ENCODE data around the gene ATG14. TPM values are rescaled to one million over a fixed set of nuclear protein-coding genes. Genes with fewer than 3 reads are reported as not detected.

ATG14 gene
- total RNA-seq, 1 experiment from 2014 or later, result 8.3 TPM

- H3K4me3 ChIP-seq, result no peak overlapping the region
- no peaks in the 10 kb centered on the region for H3K9me3 ChIP-seq (replicated peaks)
- peaks cover 20% of the 10 kb centered on the region for H3K36me3 ChIP-seq
- peak overlapping the region; percentile 22 for H3K27ac ChIP-seq
- H3K4me1 ChIP-seq (replicated peaks), result peaks cover 13% of the 10 kb centered on the region
- no peaks in the 10 kb centered on the region for H3K27me3 ChIP-seq (replicated peaks)
- DNase-seq (ENCODE audit: low read depth in 1 of 2, low spot score in 2 of 2), result peak in 1 of 2 experiments; percentile 27
Observed at GRCh38 chr14:55373784-55374705, 37.6 kb downstream of the ATG14 start.

DNA sequence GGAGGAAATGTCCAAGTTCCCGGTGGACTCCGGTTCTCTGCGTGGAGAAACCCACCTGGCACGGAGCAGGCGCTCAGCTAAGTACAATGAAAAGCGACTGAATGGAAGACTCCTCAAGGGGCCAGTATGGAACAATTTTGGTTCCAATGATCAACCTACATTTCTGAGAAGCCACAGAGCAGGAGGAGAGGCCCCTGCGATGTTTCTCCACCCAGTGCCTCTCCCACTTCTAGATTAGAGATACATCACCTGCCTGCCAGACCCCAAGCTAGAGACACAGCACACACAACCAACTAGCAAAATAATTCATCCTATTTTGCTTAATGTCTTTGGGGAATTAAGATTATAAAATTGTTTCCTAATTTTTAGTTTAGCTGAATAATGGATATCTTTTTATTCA is 38.8 kb downstream of the ATG14 start:
- H3K27me3 ChIP-seq (replicated peaks), result no peaks in the 10 kb centered on the region
- H3K36me3 ChIP-seq, result peaks cover 28% of the 10 kb centered on the region

GRCh38 chr14:55372423-55372822 is 39.2 kb downstream of the ATG14 start:
- Histone ChIP-seq H3K4me1 (replicated peaks) (peaks cover 27% of the 10 kb centered on the region), H3K27me3 (replicated peaks) (no peaks in the 10 kb centered on the region), H3K27ac (no peak overlapping the region), H3K9me3 (replicated peaks) (no peaks in the 10 kb centered on the region), H3K4me3 (no peak overlapping the region), H3K36me3 (peaks cover 28% of the 10 kb centered on the region)
- no peak for DNase-seq (ENCODE audit: low read depth in 1 of 2, low spot score in 2 of 2)

More for the DNA sequence above, 38.8 kb downstream of the ATG14 start:
- Histone ChIP-seq H3K4me1 (replicated peaks) (peaks cover 23% of the 10 kb centered on the region), H3K27ac (no peak overlapping the region), H3K9me3 (replicated peaks) (no peaks in the 10 kb centered on the region), H3K4me3 (no peak overlapping the region)
- no peak for DNase-seq (ENCODE audit: low read depth in 1 of 2, low spot score in 2 of 2)

GRCh38 chr14:55370883-55371455 is 40.7 kb downstream of the ATG14 start:
- Histone ChIP-seq H3K4me1 (replicated peaks) (peaks cover 42% of the 10 kb centered on the region), H3K27ac (no peak overlapping the region), H3K36me3 (peaks cover 20% of the 10 kb centered on the region), H3K27me3 (replicated peaks) (no peaks in the 10 kb centered on the region), H3K9me3 (replicated peaks) (no peaks in the 10 kb centered on the region), H3K4me3 (no peak overlapping the region)
- DNase-seq (ENCODE audit: low read depth in 1 of 2, low spot score in 2 of 2), result no peak

- peaks cover 11% of the 10 kb centered on the region for H3K36me3 ChIP-seq
- H3K9me3 ChIP-seq (replicated peaks), result no peaks in the 10 kb centered on the region
- H3K4me3 ChIP-seq, result no peak overlapping the region
- peaks cover 37% of the 10 kb centered on the region for H3K4me1 ChIP-seq (replicated peaks)
- H3K27me3 ChIP-seq (replicated peaks), result no peaks in the 10 kb centered on the region
- peak overlapping the region; percentile 48 for H3K27ac ChIP-seq
- DNase-seq (ENCODE audit: low read depth in 1 of 2, low spot score in 2 of 2), result peak in 1 of 2 experiments; percentile 45
Observed at GRCh38 chr14:55366271-55366670, 45.4 kb downstream of the ATG14 start.

- DNase-seq (ENCODE audit: low read depth in 1 of 2, low spot score in 2 of 2), result no peak
- no peaks in the 10 kb centered on the region for H3K9me3 ChIP-seq (replicated peaks)
- no peak overlapping the region for H3K4me3 ChIP-seq
- no peaks in the 10 kb centered on the region for H3K36me3 ChIP-seq
- H3K4me1 ChIP-seq (replicated peaks), result peaks cover 10% of the 10 kb centered on the region
- H3K27ac ChIP-seq, result no peak overlapping the region
- no peaks in the 10 kb centered on the region for H3K27me3 ChIP-seq (replicated peaks)
Observed at GRCh38 chr14:55361190-55361589, 50.4 kb downstream of the ATG14 start.

GRCh38 chr14:55359307-55359706 is 52.3 kb downstream of the ATG14 start:
- Histone ChIP-seq H3K9me3 (replicated peaks) (no peaks in the 10 kb centered on the region), H3K4me3 (no peak overlapping the region), H3K27ac (no peak overlapping the region), H3K4me1 (replicated peaks) (no peaks in the 10 kb centered on the region), H3K27me3 (replicated peaks) (no peaks in the 10 kb centered on the region), H3K36me3 (peaks cover 6% of the 10 kb centered on the region)
- no peak for DNase-seq (ENCODE audit: low read depth in 1 of 2, low spot score in 2 of 2)

GRCh38 chr14:55356913-55357312 is 54.7 kb downstream of the ATG14 start:
- no peak for DNase-seq (ENCODE audit: low read depth in 1 of 2, low spot score in 2 of 2)
- Histone ChIP-seq H3K27ac (no peak overlapping the region), H3K9me3 (replicated peaks) (no peaks in the 10 kb centered on the region), H3K36me3 (peaks cover 19% of the 10 kb centered on the region), H3K4me1 (replicated peaks) (no peaks in the 10 kb centered on the region), H3K27me3 (replicated peaks) (no peaks in the 10 kb centered on the region), H3K4me3 (no peak overlapping the region)

- H3K4me1 ChIP-seq (replicated peaks), result no peaks in the 10 kb centered on the region
- no peak overlapping the region for H3K4me3 ChIP-seq
- no peak overlapping the region for H3K27ac ChIP-seq
Observed at GRCh38 chr14:55355922-55356321, 55.7 kb downstream of the ATG14 start.

DNA sequence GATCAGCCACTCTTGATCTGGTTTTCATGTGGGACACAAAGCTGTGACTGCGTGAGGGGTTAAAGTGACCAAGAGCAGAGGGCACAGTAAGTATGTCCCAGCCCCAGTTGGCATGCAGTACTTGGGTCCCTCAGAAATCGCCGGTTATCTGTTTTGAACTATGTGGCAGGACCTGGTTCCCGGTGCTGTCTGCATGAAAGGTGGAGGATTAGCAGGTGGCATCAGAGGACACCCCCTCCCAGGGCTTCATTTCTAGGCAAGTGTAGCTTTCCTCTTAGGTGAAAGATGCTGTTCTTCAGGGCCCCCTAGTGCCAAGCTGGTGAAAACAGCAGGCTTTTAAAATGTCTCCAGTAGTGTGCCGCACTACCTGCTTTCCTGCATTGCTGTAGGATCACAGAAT is 57.1 kb downstream of the ATG14 start:
- no peaks in the 10 kb centered on the region for H3K9me3 ChIP-seq (replicated peaks)
- no peaks in the 10 kb centered on the region for H3K4me1 ChIP-seq (replicated peaks)
- H3K36me3 ChIP-seq, result peaks cover 35% of the 10 kb centered on the region
- H3K27ac ChIP-seq, result no peak overlapping the region
- H3K4me3 ChIP-seq, result no peak overlapping the region
- peak in 1 of 2 experiments; percentile 12 for DNase-seq (ENCODE audit: low read depth in 1 of 2, low spot score in 2 of 2)
- H3K27me3 ChIP-seq (replicated peaks), result no peaks in the 10 kb centered on the region

More at GRCh38 chr14:55355922-55356321, 55.7 kb downstream of the ATG14 start:
- Histone ChIP-seq H3K9me3 (replicated peaks) (no peaks in the 10 kb centered on the region), H3K27me3 (replicated peaks) (no peaks in the 10 kb centered on the region), H3K36me3 (peaks cover 27% of the 10 kb centered on the region)
- DNase-seq (ENCODE audit: low read depth in 1 of 2, low spot score in 2 of 2), result no peak

GRCh38 chr14:55353686-55354467 is 57.8 kb downstream of the ATG14 start:
- H3K4me3 ChIP-seq, result no peak overlapping the region

DNA sequence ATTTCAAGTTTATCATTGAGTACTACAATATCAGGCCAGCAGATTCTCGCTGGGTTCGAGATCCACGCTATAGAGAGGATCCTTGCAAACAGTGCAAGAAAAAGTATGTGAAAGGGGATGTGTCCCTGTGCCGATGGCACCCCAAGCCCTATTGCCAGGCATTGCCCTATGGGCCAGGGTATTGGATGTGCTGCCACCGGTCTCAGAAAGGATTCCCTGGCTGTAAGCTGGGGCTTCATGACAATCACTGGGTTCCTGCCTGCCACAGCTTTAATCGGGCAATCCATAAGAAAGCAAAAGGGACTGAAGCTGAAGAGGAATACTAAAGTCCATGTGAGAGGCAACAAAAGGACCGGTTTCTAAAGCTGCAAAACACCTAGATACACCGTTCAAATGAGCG is 59.4 kb downstream of the ATG14 start:
- H3K27ac ChIP-seq, result no peak overlapping the region
- no peak overlapping the region for H3K4me3 ChIP-seq
- H3K27me3 ChIP-seq (replicated peaks), result no peaks in the 10 kb centered on the region
- H3K9me3 ChIP-seq (replicated peaks), result no peaks in the 10 kb centered on the region
- H3K4me1 ChIP-seq (replicated peaks), result no peaks in the 10 kb centered on the region
- no peak for DNase-seq (ENCODE audit: low read depth in 1 of 2, low spot score in 2 of 2)
- H3K36me3 ChIP-seq, result peaks cover 35% of the 10 kb centered on the region

More at GRCh38 chr14:55353686-55354467, 57.8 kb downstream of the ATG14 start:
- DNase-seq (ENCODE audit: low read depth in 1 of 2, low spot score in 2 of 2), result no peak
- no peak overlapping the region for H3K27ac ChIP-seq
- no peaks in the 10 kb centered on the region for H3K27me3 ChIP-seq (replicated peaks)
- no peaks in the 10 kb centered on the region for H3K4me1 ChIP-seq (replicated peaks)
- peaks cover 35% of the 10 kb centered on the region for H3K36me3 ChIP-seq
- H3K9me3 ChIP-seq (replicated peaks), result no peaks in the 10 kb centered on the region

DNA sequence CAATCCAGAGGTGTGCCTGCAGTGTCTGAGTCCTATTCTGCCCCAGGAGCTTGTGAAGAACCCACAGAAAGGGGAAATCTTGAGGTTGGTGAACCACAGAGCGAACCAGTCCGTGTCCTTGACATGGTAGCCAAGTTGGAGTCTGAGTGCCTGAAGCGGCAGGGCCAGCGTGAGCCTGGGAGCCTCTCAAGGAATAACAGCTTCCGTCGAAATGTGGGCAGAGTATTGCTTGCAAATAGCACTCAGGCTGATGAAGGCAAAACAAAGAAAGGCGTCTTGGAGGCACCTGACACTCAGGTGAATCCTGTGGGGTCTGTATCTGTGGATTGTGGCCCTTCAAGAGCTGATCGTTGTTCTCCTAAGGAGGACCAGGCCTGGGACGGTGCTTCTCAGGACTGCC is 60.5 kb downstream of the ATG14 start:
- H3K36me3 ChIP-seq, result peaks cover 35% of the 10 kb centered on the region
- H3K4me1 ChIP-seq (replicated peaks), result no peaks in the 10 kb centered on the region
- H3K27me3 ChIP-seq (replicated peaks), result no peaks in the 10 kb centered on the region
- no peak overlapping the region for H3K27ac ChIP-seq
- no peak overlapping the region for H3K4me3 ChIP-seq
- DNase-seq (ENCODE audit: low read depth in 1 of 2, low spot score in 2 of 2), result no peak
- H3K9me3 ChIP-seq (replicated peaks), result no peaks in the 10 kb centered on the region

Measured in SJSA1 (cell line).